Activated CD4-positive, alpha-beta T cell treated with anti-CD3 and anti-CD28 coated beads, Interleukin-2, amount 50 U/mL, for 4 hours (primary cell): ENCODE results near the gene PPP1R3A.
"Not testable (repeated sequence)": the region's sequence is repeated elsewhere in the genome, so short reads cannot be mapped to it uniquely, and the experiment has no call there.

Experiments
- DNase-seq, 2 experiments: peaks; one replicate each; pipeline ENCODE4 v3.0.0-alpha.2; 2020

PPP1R3A gene, protein sequence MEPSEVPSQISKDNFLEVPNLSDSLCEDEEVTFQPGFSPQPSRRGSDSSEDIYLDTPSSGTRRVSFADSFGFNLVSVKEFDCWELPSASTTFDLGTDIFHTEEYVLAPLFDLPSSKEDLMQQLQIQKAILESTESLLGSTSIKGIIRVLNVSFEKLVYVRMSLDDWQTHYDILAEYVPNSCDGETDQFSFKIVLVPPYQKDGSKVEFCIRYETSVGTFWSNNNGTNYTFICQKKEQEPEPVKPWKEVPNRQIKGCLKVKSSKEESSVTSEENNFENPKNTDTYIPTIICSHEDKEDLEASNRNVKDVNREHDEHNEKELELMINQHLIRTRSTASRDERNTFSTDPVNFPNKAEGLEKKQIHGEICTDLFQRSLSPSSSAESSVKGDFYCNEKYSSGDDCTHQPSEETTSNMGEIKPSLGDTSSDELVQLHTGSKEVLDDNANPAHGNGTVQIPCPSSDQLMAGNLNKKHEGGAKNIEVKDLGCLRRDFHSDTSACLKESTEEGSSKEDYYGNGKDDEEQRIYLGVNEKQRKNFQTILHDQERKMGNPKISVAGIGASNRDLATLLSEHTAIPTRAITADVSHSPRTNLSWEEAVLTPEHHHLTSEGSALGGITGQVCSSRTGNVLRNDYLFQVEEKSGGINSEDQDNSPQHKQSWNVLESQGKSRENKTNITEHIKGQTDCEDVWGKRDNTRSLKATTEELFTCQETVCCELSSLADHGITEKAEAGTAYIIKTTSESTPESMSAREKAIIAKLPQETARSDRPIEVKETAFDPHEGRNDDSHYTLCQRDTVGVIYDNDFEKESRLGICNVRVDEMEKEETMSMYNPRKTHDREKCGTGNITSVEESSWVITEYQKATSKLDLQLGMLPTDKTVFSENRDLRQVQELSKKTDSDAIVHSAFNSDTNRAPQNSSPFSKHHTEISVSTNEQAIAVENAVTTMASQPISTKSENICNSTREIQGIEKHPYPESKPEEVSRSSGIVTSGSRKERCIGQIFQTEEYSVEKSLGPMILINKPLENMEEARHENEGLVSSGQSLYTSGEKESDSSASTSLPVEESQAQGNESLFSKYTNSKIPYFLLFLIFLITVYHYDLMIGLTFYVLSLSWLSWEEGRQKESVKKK

DNA sequence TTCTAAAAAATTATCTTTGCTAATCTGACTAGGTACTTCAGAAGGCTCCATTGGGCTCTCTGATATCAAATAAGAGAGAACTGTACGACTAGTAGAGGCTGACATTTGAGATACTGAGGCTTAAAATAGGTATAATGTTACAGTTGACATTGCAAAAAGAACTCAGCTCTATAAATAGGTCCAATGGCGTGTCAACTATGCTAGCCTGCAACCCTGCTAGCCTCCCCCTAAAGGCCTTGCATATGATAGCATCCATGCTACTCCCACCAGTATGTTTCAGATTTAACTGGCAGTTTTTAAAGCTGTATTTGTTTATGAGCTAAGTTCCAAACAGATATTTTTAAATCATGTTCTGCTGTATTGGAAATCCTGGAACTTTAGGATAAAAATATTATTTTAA lies at the start of gene PPP1R3A:
PPP1R3A (minus strand) TSS at position 64 of the 400 bp plus-strand sequence; CDS start at position 51, 13 bp downstream.
- DNase-seq = no peak

DNA sequence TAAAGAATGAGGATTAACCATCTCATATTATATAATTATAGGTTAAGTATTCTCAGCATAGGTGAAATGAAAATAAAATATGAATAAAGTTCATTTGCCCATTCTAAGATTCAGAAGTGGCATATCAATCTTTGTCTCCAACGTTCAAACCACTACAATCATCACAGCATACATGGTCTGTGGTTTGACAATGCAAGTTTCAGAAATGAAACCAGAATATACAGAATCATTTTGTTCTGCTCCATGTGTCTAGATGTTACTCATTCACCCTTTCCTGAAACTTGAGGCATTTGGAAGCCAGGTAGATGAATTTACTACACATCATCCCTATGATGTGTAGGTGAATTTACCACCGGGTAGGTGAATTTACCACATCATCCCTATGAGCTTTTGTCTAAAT lies 44.5 kb upstream of the PPP1R3A start:
- DNase-seq = no peak

DNA sequence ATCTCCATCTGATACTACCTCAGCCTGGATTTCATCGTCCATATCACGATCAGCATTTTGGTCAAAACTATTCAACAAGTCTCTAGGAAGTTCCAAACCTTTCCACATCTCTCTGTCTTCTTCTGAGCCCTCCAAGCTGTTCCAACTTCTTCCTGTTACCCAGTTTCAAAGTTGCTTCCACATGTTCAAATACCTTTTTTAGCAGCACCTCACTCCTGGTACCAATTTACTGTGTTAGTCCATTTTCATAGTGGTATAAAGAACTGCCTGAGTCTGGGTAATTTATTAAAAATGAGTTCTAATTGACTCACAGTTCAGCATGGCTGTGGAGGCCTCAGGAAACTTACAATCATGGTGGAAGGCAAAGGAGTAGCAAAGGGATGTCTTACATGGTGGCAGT lies 41.1 kb upstream of the PPP1R3A start:
- DNase-seq = no peak

DNA sequence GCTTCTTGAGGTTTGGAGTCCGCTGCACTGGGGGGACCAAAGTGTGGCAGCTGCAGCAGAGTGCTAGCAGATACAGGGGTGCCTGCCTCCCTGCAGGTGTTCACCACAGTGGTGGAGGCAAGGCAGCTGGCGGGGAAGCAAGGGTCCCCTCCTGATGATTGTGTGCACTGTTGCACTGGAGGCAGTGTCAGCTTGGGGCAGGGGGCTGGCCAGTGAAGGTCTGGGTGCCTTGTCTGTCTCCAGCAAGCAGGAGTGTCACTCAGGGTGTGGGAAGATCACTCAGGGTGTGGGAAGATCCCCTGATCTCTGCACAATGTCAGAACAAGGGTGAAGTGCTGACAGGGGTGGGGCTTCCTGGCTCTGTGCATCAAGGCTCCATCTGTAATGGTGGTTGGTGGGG lies 36.3 kb upstream of the PPP1R3A start:
- DNase-seq = no peak

DNA sequence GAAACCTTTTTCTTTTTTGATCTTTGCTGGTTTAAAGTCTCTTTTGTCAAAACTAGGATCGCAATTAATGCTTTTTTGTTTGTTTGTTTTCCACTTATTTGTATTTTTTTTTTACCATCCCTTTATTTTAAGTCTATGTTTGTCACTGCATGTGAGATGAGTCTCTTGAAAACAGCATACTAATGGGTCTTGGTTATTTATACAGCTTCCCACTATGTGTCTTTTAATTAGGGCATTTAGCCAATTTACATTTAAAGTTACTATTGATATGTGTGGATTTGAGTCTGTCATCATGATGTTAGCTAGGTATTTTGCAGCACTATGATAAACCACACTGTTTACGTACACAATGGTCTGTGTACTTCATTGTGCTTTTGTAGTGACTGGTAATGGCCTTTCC lies 34.7 kb upstream of the PPP1R3A start:
- no peak for DNase-seq

DNA sequence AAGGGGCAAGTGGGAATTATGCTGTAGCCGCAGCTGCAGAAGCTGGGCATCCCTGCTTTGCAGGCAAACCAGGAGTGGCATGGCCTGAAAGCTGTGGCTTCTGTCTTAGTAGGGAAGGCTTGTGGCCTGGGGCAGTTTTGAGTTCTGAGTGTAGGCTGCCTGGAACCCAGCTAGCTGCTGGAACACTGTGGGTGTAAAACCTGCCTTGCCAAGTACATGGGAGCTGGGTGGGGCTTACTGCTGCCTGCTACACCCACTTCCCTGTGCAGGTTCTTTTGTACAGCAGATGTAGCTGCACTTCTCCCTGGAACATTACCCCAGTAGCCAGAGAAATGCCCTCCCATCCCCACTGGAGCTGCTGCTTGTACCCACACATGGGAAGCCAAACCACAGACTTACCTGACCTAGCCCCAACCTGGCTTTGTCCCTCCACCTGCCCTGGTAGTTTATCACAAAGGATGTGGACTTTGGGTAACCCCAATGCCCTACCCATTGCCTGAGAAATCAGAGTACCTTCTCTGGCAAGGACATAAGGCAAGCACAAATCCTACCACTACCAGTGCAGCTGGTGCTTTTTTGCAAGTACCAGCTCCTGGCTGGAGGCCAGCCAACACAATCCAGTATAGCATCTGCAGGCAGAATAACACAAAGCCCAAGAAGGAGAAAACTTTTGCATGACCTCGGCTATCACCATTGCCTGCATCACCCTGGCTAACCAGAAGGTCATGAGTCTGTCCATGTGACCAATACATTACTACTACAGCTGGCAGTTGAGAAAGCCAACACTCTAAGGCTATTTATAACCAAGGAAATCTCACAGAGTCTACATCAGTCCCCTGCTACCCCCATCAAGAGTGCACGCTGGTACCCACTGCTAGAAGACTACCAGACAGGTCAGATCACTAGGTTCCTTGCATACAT lies 26.5 kb upstream of the PPP1R3A start:
- no peak for DNase-seq

DNA sequence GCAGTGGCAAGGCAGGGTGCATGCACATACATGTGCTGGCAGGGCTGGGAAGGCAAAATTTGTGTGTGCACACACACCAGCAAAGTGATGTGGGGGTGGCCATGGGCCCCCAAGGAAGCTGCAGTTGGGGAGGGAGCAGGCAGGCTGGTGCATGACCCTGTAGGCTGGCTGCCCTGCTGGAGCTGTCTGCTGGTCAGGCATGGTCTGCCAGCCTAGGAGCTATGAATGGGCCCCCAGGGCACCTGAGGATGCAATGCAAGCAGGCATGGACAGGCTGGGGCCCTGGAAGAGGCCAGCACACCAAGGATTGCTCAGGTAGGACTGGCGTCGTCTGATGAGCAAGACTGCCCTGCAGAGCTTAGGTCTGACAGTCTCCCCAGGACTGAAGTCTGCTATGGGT lies 18.2 kb upstream of the PPP1R3A start:
- no peak for DNase-seq

DNA sequence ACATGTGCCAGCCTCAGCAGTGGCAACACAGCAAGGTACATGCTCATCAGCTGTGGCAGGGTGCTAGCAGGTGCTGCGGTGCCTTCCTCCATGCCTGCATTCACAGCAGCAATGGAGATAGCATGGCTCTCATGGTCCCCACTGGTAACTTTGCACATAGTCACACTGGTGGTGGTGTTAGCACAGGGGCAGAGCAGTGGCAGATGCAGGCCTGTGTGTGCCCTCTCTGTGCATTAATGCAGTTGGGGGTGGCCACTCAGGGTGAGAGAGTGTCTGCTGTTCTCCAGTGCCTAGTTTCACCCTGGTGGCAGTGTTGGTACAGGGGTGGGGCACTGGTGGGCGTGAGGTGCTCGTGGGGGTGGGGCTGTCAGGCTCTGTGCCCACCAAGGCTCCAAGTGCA lies 17.7 kb upstream of the PPP1R3A start:
- no peak for DNase-seq

DNA sequence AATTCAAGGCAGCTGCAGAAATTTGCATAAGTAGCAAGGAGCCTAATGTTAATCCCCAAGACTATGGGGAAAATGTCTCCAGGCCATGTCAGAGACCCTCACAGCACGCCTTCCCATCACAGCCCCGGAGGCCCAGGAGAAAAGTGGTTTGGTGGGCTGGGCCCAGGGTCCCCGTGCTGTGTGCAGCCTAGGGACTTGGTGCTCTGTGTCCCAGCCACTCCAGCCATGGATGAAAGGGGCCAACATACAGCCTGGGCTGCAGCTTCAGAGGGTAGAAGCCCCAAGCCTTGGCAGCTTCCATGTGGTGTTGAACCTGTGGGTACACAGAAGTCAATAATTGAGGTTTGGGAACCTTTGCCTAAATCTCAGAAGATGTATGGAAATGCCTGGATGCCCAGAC lies 10.6 kb upstream of the PPP1R3A start:
- DNase-seq = not testable (repeated sequence)

DNA sequence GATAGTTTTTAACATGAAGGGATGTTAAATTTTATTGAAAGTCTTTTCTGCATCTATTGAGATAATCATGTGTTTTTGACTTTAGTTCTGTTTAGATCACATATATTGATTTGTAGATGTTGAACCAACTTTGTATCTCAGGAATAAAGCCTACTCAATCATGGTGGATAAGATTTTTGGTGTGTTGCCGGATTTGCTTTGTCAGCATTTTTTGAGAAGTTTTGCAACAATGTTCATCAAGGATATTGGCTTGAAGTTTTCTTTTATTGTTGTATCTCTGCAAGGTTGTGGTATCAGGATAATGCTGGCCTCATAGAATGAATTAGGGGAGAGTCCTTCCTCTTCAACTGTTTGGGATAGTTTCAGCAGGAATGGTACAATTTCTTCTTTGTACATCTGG lies 9.3 kb upstream of the PPP1R3A start:
- DNase-seq = no peak

DNA sequence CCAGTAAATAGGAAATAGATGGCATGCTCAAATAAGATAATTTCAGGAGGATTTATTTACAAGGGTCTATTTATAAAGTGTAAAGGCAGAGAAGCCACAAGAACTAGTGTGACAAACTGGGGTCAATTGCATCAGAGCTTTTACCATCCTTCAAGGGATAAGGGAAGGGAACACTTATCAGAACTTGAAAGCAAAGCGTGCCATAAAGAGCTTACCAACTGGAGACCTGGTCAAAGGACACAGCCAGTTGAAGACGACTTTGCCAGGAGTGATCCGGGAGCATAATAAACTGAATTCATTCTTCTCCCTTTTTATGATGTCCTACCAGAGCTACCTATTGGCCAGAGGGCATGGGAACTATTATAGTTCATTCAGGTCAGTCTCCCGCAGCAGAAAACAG lies 3.2 kb upstream of the PPP1R3A start:
- DNase-seq = no peak

DNA sequence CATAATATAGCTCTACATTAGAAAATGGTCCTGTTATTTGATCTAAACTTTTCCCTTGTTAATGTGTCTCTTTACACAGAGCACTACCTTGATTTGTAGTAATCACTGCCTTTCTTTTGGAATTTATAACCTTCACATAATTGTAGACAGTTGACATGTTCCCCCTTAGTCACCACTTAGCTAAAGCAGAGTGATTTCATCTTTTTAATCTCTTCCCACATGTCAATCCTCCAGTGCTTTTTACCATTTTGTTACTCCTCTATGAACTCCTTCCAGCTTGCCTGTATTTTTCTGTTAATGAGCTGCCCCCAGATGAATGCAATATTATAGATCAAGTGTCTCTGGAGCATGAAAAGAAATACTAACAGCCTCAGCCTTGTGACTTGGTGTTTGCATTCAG lies 2.6 kb upstream of the PPP1R3A start:
- no peak for DNase-seq

DNA sequence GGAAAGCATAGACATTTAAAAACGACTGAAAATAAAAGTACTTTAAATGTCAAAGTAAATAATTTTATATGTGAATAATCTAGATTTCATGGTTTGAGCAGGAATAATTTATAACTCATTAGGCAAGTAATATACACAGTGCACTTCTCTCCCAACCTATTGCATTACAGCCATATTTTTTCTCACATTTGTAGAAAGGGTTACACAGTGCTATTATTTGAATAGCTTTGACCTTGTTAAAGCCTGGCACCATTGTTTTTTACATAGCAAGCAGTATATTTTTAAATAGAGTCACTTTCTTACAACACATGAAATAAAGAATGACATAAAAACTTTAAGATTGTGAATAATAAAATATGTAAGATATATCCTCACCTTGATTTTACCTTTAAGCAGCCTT lies 969 bp downstream of the PPP1R3A start:
- DNase-seq = no peak

DNA sequence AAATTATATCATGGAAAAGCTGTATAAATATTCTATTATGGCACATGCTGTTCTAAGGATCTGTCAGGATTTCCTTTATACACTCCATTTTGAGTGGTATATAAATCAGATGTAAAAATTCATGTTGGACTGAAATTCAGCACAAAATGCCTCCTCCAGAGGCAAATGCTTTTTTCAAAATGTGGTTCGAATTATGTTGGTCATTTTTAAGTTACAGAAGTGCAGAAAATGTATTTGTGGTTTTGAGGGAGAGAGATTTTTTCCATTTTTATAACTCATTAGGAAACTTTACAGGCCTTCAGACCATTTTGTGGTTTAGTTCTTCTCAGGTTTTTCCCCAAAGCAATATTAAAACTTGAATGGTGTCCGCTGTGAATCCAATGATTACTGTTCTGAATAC lies 2.9 kb downstream of the PPP1R3A start:
- no peak for DNase-seq

DNA sequence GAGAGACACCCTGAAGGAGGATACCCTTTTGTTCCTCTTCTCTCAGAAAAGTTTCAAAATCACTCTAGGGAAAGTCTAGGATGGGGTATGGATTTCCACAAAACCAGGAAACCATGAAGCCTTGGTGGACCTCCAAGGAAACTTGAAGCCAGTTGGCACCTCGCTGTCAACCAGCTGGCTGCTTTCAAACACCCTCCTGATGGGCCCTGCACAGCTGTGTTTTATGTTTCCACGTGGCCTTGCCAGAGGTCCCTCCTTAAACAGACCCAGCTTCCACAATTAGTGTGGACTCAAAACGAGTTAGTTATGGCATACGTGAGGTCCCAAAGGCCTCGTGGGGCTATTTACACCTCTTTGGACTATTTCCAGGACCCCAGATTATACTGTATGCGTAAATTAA lies 5.9 kb downstream of the PPP1R3A start:
- no peak for DNase-seq

DNA sequence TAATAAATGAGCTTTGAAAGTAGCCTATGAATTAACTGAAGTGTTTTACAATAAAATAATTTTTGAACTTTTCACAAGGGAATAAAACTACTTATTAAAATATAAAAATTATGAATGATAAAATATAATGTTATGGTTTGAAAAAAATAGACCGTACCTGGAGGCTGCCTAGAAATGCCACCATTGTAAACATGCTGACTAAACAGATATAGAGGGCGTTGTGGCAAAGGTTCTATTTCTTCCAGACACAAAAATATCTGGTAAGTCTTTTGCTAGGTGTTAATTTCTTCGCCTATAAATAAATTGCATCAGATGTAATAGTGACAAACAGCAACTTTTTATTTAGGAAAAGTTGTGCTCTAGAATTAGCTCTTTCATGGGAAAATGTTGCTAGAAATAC lies 11.2 kb downstream of the PPP1R3A start:
- no peak for DNase-seq

DNA sequence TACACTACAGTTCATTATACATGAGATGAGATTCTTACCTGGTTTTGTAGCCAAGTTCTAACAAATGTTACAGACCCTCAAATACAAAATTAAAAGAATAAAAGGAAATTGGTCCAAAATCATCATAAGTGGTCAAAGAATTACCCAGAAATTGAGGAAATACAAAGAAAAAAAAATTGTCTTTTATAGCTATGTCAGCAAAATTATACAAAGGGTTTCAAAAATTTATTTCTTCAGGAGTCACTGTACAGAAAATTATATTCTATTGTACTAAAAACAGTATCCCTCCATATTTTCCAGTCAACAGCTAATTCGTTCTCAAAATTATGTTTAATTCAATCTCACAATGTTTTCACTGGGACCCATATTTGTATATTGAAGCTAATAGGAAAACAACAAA lies 14.3 kb downstream of the PPP1R3A start:
- no peak for DNase-seq

DNA sequence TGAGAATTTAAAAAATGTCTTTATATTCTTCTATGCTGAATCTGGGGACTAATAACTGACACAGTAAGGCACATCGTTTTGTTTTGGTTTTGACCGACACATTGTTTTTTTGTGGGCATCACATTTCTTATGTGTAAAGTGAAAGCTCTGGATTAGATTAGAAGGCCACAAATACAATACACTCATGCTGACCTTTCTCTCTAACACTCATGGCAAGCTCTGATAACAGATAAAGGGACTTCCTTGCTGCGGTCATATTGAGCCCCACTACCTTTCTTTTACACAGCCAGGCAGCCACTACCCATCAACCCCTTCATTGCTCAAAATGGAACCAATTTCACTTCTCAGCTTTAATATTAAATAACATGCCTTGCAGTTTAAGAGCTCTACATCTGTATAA lies 26.0 kb downstream of the PPP1R3A start:
- DNase-seq = no peak

DNA sequence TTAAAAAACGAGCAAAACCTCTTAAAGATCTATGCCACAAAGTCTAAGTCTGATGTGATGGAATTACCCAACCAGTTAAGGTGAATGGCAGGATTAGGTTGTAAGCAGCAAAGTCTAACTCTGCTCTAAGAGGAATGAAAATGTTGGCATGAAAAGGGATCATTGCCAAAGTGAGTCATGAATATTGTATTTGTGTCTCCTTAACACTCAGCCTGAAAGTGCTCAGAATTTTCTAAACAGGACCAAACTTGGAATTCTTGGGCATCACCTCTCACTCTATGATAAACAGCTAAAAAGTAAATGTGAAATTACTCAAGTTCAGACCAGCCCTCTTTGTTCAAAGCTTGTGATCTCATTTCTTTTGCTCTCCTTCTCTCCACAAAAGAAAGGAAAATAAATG lies 27.0 kb downstream of the PPP1R3A start:
- no peak for DNase-seq

DNA sequence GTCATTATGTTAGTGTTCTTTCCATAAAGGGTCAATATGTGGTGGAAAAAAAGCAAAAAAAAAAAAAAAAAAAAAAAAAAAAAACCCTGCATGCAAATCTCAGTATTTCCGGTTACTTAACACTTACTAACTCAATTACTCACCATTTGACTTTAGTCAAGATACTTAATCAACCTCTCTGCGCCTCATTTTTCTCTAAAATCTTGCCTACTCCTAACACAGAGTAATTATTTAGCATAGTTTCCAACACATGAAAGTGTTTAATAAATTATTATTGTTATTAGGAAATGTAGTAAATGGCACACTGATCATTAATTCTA lies 27.8 kb downstream of the PPP1R3A start:
- no peak for DNase-seq

DNA sequence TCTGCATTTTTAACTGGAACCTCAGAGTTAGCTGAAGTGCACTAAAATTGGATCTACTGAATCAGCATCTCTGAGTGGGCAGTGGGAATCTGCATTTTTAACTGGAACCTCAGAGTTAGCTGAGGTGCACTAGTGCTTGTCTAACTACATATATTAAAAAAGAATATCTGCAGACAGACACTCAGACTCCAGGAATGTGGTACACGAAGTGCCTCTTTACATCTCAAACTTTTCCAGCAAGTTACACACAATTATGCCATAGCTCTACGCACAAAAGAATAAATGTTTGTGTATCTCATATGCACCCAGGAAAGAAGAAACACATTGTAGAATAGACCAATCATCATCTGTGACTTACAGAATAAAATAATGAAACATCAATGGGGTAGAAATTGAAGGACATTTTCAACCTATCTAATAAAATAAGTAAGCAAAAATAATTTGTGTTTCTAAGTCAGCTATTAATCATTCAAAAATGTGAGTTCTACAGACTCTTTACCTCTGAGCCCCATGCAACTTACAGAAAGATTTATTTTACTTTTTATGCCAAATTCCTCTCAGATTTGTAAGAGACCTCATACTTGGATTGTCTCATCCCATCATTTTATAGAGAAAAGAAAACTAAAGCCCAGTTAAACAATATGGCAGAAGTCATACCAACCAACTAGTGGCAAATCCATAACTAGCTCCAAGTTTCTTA lies 28.3 kb downstream of the PPP1R3A start:
- no peak for DNase-seq

DNA sequence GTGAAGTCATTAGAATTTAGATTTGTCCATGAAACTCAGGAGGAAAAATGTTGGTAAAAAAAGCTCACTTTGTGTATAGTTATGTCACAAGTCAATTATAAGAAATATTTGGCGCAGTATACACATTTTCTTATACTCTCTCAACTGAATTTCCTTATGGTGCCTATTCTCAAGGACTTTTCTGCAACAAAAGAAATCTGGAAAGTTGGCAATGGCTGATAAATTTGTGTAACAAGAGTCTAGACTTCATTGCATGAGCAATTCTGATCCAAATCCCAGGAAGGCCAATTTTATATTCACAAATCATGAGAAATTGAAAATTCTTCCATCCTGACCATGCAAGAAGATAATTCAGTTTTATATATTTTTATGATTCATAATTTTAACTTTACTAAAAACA lies 35.7 kb downstream of the PPP1R3A start:
- no peak for DNase-seq
